PC-9 (cell line): ENCODE measurements around the gene SLC12A2. TPM values are rescaled to one million over a fixed set of nuclear protein-coding genes. Genes with fewer than 3 reads are reported as not detected.

Experiments
- BruUV-seq: library from RNA; stranded (reverse); fragments of 400-500 nt; replicated peaks from 2 replicates; lab custom pipeline; 2021; lab: Mats Ljungman, UMichigan
- CTCF ChIA-PET: fragments of 300-600 bp; sonication (Branson Sonifier 250); formaldehyde crosslinking; loops from one replicate; lab custom pipeline; 2022; ENCODE audit warnings: antibody characterized with exemption; lab: Charles Lee
- POLR2A ChIA-PET: fragments of 300-600 bp; sonication (Branson Sonifier 250); formaldehyde crosslinking; loops from one replicate; lab custom pipeline; 2022; ENCODE audit warnings: antibody characterized with exemption; ENCODE audit not compliant: unreplicated experiment; lab: Charles Lee
- DNase-seq, 2 experiments: peaks; one replicate each; pipeline versions ENCODE4 v3.0.0 to v3.0.0-alpha.2; 2015 to 2022; ENCODE audit warnings: mixed read lengths in 1 of 2
- H2AFZ ChIP-seq: fragments of 200-600 bp; sonication (generic); 2 replicates; pipeline ENCODE4 v1.8.1; 2017; ENCODE audit warnings: antibody characterized with exemption
- H3F3A ChIP-seq: fragments of 200-600 bp; sonication (generic); 2 replicates; pipeline ENCODE4 v1.8.1; 2017; ENCODE audit warnings: antibody characterized with exemption, mild to moderate bottlenecking, low read depth; ENCODE audit not compliant: insufficient read depth
- H3K27ac ChIP-seq: fragments of 200-600 bp; sonication (generic); 2 replicates; pipeline ENCODE4 v1.6.1; 2016; ENCODE audit warnings: mixed run types
- H3K27me3 ChIP-seq: fragments of 200-600 bp; sonication (generic); 2 replicates; pipeline ENCODE4 v1.6.1; 2016; ENCODE audit warnings: low read depth, mixed run types; ENCODE audit not compliant: insufficient read depth
- H3K36me3 ChIP-seq: fragments of 200-600 bp; sonication (generic); 2 replicates; pipeline ENCODE4 v1.6.1; 2016; ENCODE audit warnings: low read depth, mixed run types
- H3K4me1 ChIP-seq: fragments of 200-600 bp; sonication (generic); replicated peaks from 2 replicates; pipeline ENCODE4 v1.6.1; 2016; ENCODE audit warnings: mixed run types; ENCODE audit not compliant: insufficient read depth
- H3K4me2 ChIP-seq: fragments of 200-600 bp; sonication (generic); 2 replicates; pipeline ENCODE4 v1.6.1; 2017; ENCODE audit warnings: mixed run types
- H3K4me3 ChIP-seq: fragments of 200-600 bp; sonication (generic); 2 replicates; pipeline ENCODE4 v1.6.1; 2016; ENCODE audit warnings: mixed run types
- H3K79me2 ChIP-seq: fragments of 200-600 bp; sonication (generic); 2 replicates; pipeline ENCODE4 v1.6.1; 2017; ENCODE audit warnings: low read depth, mixed run types
- H3K9me2 ChIP-seq: fragments of 200-600 bp; sonication (generic); 2 replicates; pipeline ENCODE4 v1.8.1; 2017; ENCODE audit warnings: mild to moderate bottlenecking; ENCODE audit not compliant: insufficient read depth
- H3K9me3 ChIP-seq: fragments of 200-600 bp; sonication (generic); 2 replicates; pipeline ENCODE4 v1.8.1; 2016; ENCODE audit warnings: low read depth; ENCODE audit not compliant: insufficient read depth
- H4K20me1 ChIP-seq: fragments of 200-600 bp; sonication (generic); 2 replicates; pipeline ENCODE4 v1.8.1; 2017; ENCODE audit not compliant: insufficient read depth
- EZH2 ChIP-seq: fragments of 200-600 bp; sonication (generic); IDR thresholded peaks from 2 replicates; pipeline ENCODE4 v1.8.0; 2017; ENCODE audit warnings: antibody characterized with exemption, low read depth
- intact Hi-C: fragments of 100-400 bp; cut with micrococcal nuclease; formaldehyde crosslinking; loops from one replicate; pipeline ENCODE4 v1.10.0; 2022; ENCODE audit not compliant: unreplicated experiment
- total RNA-seq: library from RNA; stranded (reverse); gene quantifications from 2 replicates; pipeline ENCODE4 v1.2.3, GENCODE V29; 2021
- TF ChIP-seq, protein P1 (sequence below): fragments of 200-600 bp; sonication (generic); conservative IDR thresholded peaks from 2 replicates; pipeline ENCODE4 v1.6.1; 2017; ENCODE audit warnings: mixed run types, antibody characterized with exemption, mild to moderate bottlenecking, moderate library complexity

SLC12A2 gene
- total RNA-seq, 1 experiment from 2014 or later: 24.4 TPM

DNA sequence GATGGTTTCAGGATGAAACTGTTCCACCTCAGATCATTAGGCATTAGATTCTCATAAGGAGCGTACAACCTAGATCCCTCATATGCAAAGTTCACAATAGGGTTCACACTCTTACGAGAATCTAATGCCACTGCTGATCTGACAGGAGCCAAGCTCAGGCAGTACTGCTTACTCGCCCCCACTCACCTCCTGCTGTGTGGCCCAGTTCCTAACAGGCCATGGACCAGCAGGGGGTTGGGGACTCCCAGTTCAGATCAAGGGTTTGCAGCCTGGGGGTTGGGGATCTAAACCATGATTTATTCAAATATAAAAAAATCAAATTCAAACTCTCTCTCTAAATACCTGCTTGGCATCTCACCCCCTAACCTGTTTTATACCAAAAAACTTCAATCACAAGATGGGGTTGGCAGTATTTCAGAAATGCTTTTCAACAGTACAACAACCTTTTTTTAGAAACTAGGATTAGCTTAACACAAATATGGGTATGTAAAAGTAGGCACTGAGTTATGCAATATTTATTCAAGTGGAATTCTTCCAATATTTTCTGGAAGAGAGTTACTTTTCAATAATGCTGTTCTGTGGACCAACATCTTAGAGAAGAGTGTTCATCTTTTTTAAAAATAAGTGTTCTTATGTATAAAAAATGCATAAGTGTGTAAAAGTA lies 30.1 kb upstream of the SLC12A2 start:
- CTCF ChIA-PET: no interaction called here
- no TSS peak for BruUV-seq
- H3K4me3 ChIP-seq: no peak overlapping the region

GRCh38 chr5:128060644-128061385 lies 22.8 kb upstream of the SLC12A2 start:
- H3K4me2 ChIP-seq: no peak overlapping the region
- peaks cover 13% of the 10 kb centered on the region for H3K4me1 ChIP-seq
- H3K27ac ChIP-seq: no peak overlapping the region
- no peak for DNase-seq
- intact Hi-C loops: no loop called here
- BruUV-seq: no TSS peak
- no peaks in the 10 kb centered on the region for H3K9me2 ChIP-seq
- peaks cover 15% of the 10 kb centered on the region; the same call in 1 of the 2 replicates for H3K79me2 ChIP-seq
- no peaks in the 10 kb centered on the region for H4K20me1 ChIP-seq
- H2AFZ ChIP-seq: no peak overlapping the region
- H3K36me3 ChIP-seq: no peaks in the 10 kb centered on the region; the same call in 1 of the 2 replicates
- TF ChIP-seq, protein P1, sequence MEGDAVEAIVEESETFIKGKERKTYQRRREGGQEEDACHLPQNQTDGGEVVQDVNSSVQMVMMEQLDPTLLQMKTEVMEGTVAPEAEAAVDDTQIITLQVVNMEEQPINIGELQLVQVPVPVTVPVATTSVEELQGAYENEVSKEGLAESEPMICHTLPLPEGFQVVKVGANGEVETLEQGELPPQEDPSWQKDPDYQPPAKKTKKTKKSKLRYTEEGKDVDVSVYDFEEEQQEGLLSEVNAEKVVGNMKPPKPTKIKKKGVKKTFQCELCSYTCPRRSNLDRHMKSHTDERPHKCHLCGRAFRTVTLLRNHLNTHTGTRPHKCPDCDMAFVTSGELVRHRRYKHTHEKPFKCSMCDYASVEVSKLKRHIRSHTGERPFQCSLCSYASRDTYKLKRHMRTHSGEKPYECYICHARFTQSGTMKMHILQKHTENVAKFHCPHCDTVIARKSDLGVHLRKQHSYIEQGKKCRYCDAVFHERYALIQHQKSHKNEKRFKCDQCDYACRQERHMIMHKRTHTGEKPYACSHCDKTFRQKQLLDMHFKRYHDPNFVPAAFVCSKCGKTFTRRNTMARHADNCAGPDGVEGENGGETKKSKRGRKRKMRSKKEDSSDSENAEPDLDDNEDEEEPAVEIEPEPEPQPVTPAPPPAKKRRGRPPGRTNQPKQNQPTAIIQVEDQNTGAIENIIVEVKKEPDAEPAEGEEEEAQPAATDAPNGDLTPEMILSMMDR: no peak
- no peak for TF ChIP-seq EZH2
- ChIA-PET POLR2A (no interaction called here), CTCF (no interaction called here)
- no peak overlapping the region for H3K4me3 ChIP-seq
- no peaks in the 10 kb centered on the region for H3K27me3 ChIP-seq
- no peaks in the 10 kb centered on the region for H3K9me3 ChIP-seq
- no peaks in the 10 kb centered on the region for H3F3A ChIP-seq

More for the DNA sequence above, 30.1 kb upstream of the SLC12A2 start:
- no peaks in the 10 kb centered on the region for H3F3A ChIP-seq
- H3K4me2 ChIP-seq: no peak overlapping the region
- no peak overlapping the region for H2AFZ ChIP-seq
- H3K4me1 ChIP-seq: no peaks in the 10 kb centered on the region
- peak in 1 of 2 experiments; percentile 36 for DNase-seq
- TF ChIP-seq, protein P1: no peak
- no peak for TF ChIP-seq EZH2
- no peak overlapping the region for H3K27ac ChIP-seq
- H3K36me3 ChIP-seq: peaks cover 5% of the 10 kb centered on the region; the same call in 1 of the 2 replicates
- H4K20me1 ChIP-seq: no peaks in the 10 kb centered on the region
- POLR2A ChIA-PET: no interaction called here
- H3K9me2 ChIP-seq: peaks cover 4% of the 10 kb centered on the region; the same call in 1 of the 2 replicates
- H3K27me3 ChIP-seq: no peaks in the 10 kb centered on the region
- no peaks in the 10 kb centered on the region; the same call in 1 of the 2 replicates for H3K9me3 ChIP-seq
- intact Hi-C loops: no loop called here
- H3K79me2 ChIP-seq: no peaks in the 10 kb centered on the region

DNA sequence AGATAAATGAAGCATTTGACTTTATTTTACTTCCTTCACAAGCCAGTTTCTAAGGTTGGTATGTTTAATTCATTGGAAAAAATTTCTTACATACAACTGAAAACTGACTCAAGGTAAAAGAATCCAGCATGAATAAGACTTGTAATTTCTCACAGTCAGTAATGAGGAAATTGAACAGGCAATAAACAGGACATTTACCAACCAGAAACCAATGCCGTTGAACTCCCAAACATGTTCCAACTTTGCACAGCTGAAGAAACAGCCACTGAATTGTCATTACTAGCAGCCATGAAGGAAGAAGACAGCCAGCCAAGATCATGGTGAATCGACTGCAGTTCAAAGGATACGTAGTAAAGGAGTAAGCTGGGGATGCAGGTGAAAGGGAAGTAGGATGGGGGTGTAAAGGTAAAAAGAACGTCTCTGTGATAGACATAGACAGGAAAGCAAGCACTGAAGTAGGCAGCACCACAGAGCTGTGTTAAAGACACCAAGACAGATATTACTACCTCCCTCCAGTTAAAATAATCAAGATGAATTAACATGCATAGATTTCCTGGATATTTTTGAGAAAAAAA lies 21.3 kb upstream of the SLC12A2 start:
- CTCF ChIA-PET: interaction anchor here (0.6 kb wide), 1 partner anchor 117 kb away, joined by 3 read pairs; no protein-coding TSS in a partner anchor
- no peak overlapping the region for H2AFZ ChIP-seq
- no peak for TF ChIP-seq EZH2
- TF ChIP-seq, protein P1: no peak
- intact Hi-C loops: loop anchor here (1.0 kb wide), 1 partner anchor 184 kb away; no protein-coding TSS in a partner anchor
- H3K9me2 ChIP-seq: no peaks in the 10 kb centered on the region
- peaks cover 15% of the 10 kb centered on the region; the same call in 1 of the 2 replicates for H3K79me2 ChIP-seq
- H3F3A ChIP-seq: no peaks in the 10 kb centered on the region
- no peak overlapping the region for H3K4me3 ChIP-seq
- peak overlapping the region; percentile 28; the same call in 1 of the 2 replicates for H3K4me2 ChIP-seq
- H3K36me3 ChIP-seq: no peaks in the 10 kb centered on the region; the same call in 1 of the 2 replicates
- POLR2A ChIA-PET: interaction anchor here (0.6 kb wide), 1 partner anchor 138 kb away, joined by 5 read pairs; no protein-coding TSS in a partner anchor
- DNase-seq: peak in 1 of 2 experiments; percentile 86
- no peaks in the 10 kb centered on the region for H3K27me3 ChIP-seq
- no TSS peak for BruUV-seq
- H3K9me3 ChIP-seq: no peaks in the 10 kb centered on the region
- H3K4me1 ChIP-seq: peaks cover 13% of the 10 kb centered on the region
- no peaks in the 10 kb centered on the region for H4K20me1 ChIP-seq
- peak overlapping the region; percentile 68 for H3K27ac ChIP-seq
